Subcutaneous adipose tissue (tissue), 4 donors: ENCODE measurements around the gene OAS2. TPM values are rescaled to one million over a fixed set of nuclear protein-coding genes. Genes with fewer than 3 reads are reported as not detected.

Experiments
- CTCF ChIP-seq: fragments of 450-650 bp; IDR thresholded peaks from one replicate; pipeline ENCODE4 v1.5.1; 2016; ENCODE audit warnings: low read depth, mild to moderate bottlenecking, control low read depth, antibody characterized with exemption, moderate library complexity
- total RNA-seq, 4 donors: library from RNA; depleted of rRNA; stranded (reverse); fragments of >200 nt; gene quantifications; one replicate each; pipeline ENCODE4 v1.1.0, GENCODE V29; 2016

The OAS2 gene
- total RNA-seq, 4 donors from 2014 or later, result 9.5 to 19.7 (median 12.3) TPM

DNA sequence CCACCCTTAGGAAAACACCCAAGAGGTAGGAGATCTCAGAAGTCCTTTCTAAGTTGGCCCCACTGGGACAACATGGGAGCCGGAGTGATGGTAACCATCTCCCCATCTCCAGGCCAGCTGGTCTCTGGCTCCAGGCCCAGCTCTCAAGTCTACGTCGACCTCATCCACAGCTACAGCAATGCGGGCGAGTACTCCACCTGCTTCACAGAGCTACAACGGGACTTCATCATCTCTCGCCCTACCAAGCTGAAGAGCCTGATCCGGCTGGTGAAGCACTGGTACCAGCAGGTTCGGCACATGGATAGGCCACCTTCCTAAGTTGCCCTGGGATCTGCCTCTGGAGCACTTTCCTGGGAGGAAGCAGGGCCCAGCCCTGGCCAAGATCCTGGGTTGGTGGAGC is 11.0 kb upstream of the OAS2 start:
- TF ChIP-seq CTCF, result no peak

DNA sequence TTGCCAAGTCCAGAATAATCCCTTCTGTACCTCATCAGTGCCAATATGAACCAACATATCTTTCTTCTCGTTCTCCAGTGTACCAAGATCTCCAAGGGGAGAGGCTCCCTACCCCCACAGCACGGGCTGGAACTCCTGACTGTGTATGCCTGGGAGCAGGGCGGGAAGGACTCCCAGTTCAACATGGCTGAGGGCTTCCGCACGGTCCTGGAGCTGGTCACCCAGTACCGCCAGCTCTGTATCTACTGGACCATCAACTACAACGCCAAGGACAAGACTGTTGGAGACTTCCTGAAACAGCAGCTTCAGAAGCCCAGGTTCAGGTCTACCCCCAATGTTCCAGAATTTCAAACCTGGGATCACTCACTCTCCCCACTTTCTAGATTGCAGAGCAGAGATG is 10.5 kb upstream of the OAS2 start:
- no peak for TF ChIP-seq CTCF

DNA sequence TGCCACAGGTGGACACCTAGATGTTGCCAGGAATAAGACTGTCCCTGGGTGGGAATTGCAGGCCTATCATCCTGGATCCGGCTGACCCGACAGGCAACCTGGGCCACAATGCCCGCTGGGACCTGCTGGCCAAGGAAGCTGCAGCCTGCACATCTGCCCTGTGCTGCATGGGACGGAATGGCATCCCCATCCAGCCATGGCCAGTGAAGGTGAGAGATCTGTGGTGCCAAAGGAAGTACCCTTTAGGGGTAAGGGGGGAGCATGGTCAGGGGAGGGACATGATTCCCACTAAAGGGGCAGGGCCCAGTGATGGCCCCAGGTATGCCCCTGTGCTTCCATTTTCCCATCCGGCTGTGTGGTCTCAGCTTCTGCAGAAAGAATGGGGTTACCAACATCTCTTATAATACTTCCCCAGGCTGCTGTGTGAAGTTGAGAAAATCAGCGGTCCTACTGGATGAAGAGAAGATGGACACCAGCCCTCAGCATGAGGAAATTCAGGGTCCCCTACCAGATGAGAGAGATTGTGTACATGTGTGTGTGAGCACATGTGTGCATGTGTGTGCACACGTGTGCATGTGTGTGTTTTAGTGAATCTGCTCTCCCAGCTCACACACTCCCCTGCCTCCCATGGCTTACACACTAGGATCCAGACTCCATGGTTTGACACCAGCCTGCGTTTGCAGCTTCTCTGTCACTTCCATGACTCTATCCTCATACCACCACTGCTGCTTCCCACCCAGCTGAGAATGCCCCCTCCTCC is 8.6 kb upstream of the OAS2 start:
- no peak for TF ChIP-seq CTCF

- no peak for TF ChIP-seq CTCF
Observed at GRCh38 chr12:112970391-112970790, 7.9 kb upstream of the OAS2 start.

DNA sequence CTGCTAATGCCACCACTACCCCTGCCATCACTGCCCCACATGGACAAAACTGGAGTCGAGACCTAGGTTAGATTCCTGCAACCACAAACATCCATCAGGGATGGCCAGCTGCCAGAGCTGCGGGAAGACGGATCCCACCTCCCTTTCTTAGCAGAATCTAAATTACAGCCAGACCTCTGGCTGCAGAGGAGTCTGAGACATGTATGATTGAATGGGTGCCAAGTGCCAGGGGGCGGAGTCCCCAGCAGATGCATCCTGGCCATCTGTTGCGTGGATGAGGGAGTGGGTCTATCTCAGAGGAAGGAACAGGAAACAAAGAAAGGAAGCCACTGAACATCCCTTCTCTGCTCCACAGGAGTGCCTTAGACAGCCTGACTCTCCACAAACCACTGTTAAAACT is 7.1 kb upstream of the OAS2 start:
- no peak for TF ChIP-seq CTCF

DNA sequence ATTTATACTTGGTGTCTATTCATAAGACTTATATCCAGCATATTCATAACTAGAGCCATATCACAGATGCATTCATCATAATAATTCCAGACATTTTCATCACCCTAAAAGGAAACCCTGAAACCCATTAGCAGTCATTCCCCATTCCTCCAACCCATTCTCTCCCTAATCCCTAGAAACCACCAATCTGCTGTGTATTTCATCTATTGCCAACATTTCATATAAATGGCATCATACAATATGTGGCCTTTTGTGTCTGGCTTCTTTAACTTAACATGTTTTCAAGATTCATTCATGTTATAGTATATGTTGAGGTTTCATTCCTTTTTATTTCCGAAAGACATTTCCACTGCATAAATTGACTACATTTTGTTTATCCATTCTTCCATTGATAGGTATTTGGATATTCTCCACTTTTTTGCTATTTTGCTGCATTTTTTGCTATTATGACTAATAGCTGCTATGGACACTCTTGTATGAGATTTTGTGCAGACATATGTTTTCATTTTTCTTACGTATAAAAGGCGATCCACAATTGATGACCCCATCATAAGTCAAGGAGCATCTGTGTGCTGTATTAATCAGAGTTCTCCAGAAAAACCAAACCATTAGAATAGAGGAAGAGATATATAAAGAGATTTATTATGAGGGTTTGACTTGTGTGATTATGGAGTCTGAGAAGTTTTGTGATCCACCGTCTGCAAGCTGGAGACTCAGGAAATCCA is 5.1 kb upstream of the OAS2 start:
- TF ChIP-seq CTCF, result no peak

DNA sequence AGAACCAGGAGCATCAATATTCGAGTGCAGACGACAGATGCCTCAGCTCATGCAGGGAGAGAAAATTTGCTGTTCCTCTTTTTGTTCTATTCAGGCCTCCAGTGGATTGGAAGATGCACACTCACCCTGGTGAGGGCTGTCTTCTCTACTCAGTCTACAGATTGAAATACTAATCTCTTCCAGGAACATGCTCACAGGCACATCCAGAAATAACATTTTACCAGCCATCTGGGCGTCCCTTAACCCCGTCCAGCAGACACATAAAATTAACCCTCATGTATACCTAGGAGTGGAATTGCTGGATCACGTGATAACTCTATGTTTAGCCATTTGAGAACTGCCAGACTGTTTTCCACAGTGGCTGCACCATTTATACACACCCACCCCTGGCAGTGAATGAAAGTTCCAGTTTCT is 4.5 kb upstream of the OAS2 start:
- TF ChIP-seq CTCF, result no peak
